Nephron progenitor cell (in vitro differentiated cells): ENCODE results near the gene FOXD1.

Experiments used
- DNase-seq: peaks from one replicate; pipeline ENCODE4 v3.0.0; 2021
- H3K27ac Mint-ChIP-seq: 2 replicates; pipeline ENCODE4 v1.8.0; 2021; ENCODE audit warnings: mild to moderate bottlenecking, moderate library complexity, mixed read lengths
- H3K27me3 Mint-ChIP-seq: 2 replicates; pipeline ENCODE4 v1.8.0; 2021; ENCODE audit warnings: mild to moderate bottlenecking, low read depth, mixed read lengths; ENCODE audit not compliant: poor library complexity
- H3K36me3 Mint-ChIP-seq: 2 replicates; pipeline ENCODE4 v1.8.0; 2021; ENCODE audit warnings: low read depth, mixed read lengths
- H3K4me1 Mint-ChIP-seq: 2 replicates; pipeline ENCODE4 v1.8.0; 2021; ENCODE audit warnings: mixed read lengths
- H3K4me3 Mint-ChIP-seq: 2 replicates; pipeline ENCODE4 v1.8.0; 2021; ENCODE audit warnings: mild to moderate bottlenecking, moderate library complexity, mixed read lengths
- H3K9me3 Mint-ChIP-seq: 2 replicates; pipeline ENCODE4 v1.8.0; 2021; ENCODE audit warnings: mild to moderate bottlenecking, moderate library complexity, mixed read lengths
- TF ChIP-seq, protein P1 (sequence below): fragments of 200-600 bp; sonication (generic); IDR thresholded peaks from 2 replicates; pipeline ENCODE4 v1.5.0; 2021; ENCODE audit warnings: antibody characterized with exemption

FOXD1 gene

DNA sequence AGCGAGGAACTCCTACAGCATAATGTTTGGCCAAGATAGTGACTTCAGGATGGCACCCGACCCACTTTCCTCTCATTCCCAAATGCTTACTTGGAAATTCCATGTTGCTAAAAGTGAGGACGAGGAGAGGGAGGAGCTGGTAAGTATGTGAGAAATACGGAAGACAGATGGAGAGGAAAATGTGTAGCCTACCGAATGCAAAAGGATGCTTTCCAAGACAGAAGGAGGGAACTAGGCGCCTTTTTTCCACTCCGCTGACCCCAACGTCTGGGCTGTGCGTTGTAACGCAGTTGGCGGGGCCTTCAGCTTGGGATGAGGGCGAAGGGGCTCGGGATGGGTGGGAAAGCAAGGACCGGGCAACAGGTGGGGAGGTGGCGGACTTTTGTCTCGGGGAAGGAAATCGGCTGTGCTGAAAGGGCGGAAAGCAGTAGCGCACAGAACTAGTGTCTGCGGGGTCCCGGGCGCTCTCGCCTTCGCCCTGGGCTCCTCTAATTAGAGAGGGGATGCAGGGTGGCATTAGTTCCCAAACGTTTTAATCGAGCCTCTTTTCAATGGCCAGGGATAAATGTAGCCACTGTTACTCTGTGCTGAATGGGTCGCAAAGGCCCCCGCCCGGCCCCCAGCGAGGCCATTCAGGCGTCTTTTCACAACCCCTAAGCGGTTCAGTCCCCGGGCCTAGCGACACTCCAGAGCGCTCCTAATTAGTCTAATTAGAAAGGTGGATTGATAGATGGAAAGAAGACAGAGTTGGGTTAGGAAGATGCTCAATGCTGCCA is 12.6 kb downstream of the FOXD1 start:
- Mint-ChIP-seq H3K4me3 (peak overlapping the region; percentile 74), H3K4me1 (peaks cover 56% of the 10 kb centered on the region), H3K27me3 (peaks cover 80% of the 10 kb centered on the region), H3K36me3 (no peaks in the 10 kb centered on the region), H3K27ac (peak overlapping the region; percentile 59), H3K9me3 (peaks cover 7% of the 10 kb centered on the region)
- no peak for DNase-seq
- TF ChIP-seq, protein P1, sequence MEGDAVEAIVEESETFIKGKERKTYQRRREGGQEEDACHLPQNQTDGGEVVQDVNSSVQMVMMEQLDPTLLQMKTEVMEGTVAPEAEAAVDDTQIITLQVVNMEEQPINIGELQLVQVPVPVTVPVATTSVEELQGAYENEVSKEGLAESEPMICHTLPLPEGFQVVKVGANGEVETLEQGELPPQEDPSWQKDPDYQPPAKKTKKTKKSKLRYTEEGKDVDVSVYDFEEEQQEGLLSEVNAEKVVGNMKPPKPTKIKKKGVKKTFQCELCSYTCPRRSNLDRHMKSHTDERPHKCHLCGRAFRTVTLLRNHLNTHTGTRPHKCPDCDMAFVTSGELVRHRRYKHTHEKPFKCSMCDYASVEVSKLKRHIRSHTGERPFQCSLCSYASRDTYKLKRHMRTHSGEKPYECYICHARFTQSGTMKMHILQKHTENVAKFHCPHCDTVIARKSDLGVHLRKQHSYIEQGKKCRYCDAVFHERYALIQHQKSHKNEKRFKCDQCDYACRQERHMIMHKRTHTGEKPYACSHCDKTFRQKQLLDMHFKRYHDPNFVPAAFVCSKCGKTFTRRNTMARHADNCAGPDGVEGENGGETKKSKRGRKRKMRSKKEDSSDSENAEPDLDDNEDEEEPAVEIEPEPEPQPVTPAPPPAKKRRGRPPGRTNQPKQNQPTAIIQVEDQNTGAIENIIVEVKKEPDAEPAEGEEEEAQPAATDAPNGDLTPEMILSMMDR: no peak

DNA sequence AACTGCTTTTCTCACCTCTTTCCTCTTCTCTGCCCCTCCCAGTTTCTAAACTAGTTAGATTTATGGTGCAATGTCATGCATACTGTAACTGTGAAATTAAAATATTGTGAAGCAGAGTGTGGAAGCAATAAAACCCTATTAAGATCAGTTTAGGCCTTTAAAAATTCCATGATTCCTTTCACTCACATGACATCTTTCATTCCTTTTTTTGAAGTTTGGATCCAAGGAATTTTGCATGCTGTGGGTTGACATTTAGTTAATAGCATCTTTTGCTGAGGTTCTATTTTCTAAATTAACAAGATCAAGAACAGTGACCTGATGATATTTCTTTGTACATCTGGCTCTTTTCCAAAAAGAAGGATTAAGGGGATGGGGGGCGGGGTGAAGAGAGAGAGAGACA is 13.7 kb downstream of the FOXD1 start:
- Mint-ChIP-seq H3K27me3 (peaks cover 74% of the 10 kb centered on the region), H3K4me1 (peaks cover 47% of the 10 kb centered on the region), H3K4me3 (no peak overlapping the region), H3K27ac (no peak overlapping the region), H3K36me3 (no peaks in the 10 kb centered on the region), H3K9me3 (no peaks in the 10 kb centered on the region)
- TF ChIP-seq, protein P1: no peak
- DNase-seq: no peak

DNA sequence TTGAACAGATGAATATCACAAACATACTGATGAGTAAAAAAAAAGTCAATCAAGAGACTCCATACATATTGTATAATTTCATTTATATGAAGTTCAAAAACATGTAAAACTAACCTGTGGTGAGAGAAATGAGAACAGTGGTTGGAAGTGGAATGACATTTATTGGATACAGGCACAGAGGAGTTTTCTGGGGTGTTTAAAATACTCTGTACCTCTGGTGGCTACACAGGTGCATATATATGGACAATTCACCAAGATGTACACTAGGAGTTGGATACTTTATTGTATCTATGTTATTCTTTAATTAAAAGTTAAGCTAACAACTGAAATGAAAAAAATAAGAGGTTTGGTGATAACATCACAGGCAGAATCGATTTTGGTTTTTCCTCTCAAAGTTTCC is 14.1 kb downstream of the FOXD1 start:
- TF ChIP-seq, protein P1: peak; percentile 13
- Mint-ChIP-seq H3K36me3 (no peaks in the 10 kb centered on the region), H3K9me3 (no peaks in the 10 kb centered on the region), H3K4me3 (no peak overlapping the region), H3K27ac (no peak overlapping the region), H3K4me1 (peaks cover 47% of the 10 kb centered on the region), H3K27me3 (peaks cover 73% of the 10 kb centered on the region)
- DNase-seq: no peak

DNA sequence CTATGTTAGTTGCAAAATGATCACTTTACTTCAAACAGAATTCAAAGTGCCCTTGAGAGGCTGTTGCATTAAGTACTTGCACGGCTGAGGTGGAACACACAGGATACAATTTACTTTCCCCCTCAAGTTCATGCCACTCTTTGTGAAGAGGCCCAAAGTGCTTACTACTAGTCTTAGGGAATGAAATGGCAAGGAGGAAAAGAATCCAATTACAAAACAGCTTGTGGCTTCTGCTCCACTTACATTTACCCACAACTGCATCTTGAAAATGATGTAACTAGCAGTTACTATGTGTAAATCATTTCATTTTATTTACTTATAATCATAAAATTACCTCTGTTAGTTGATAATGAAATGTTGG is 14.6 kb downstream of the FOXD1 start:
- Mint-ChIP-seq H3K27ac (no peak overlapping the region), H3K36me3 (no peaks in the 10 kb centered on the region), H3K27me3 (peaks cover 73% of the 10 kb centered on the region), H3K4me1 (peaks cover 43% of the 10 kb centered on the region), H3K4me3 (no peak overlapping the region), H3K9me3 (no peaks in the 10 kb centered on the region)
- TF ChIP-seq, protein P1: no peak
- DNase-seq: no peak

DNA sequence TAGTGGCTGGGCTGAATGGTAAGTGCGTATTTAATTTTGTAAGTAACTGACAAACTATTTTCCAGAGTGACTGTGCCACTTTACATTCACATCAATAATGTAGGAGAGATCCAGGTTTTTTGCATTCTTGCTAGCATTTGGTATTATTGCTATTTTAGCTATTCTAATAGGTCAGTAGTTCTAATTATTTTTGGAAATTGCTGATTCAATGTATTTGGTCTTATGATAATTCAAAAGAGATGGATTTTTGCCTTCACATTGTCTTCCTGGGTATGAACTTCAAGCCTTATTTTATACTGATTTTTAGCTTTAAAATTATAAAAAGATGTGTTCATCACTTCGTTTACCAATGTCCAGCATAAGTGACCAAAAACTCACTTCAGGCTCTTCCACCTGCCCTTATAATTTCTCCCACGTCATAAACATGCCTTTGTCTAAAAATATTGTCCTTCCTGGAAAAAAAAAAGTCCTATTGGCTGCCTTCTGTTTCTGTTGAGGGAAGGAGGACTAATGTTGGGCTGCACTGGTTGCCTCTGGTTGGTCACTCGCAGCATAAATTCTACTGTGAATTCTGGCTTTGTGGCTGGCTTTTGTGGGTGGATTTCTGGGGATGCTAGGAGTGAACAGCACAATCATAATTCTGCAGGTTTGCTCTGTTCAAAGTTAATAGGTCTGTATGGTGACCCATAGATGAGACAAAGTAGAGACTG is 15.2 kb downstream of the FOXD1 start:
- no peak for DNase-seq
- H3K4me3 Mint-ChIP-seq: no peak overlapping the region
- no peaks in the 10 kb centered on the region for H3K9me3 Mint-ChIP-seq
- H3K4me1 Mint-ChIP-seq: peaks cover 38% of the 10 kb centered on the region
- H3K36me3 Mint-ChIP-seq: no peaks in the 10 kb centered on the region
- H3K27me3 Mint-ChIP-seq: peaks cover 74% of the 10 kb centered on the region
- TF ChIP-seq, protein P1: no peak
- no peak overlapping the region for H3K27ac Mint-ChIP-seq
